Astrocyte (in vitro differentiated cells and primary cell): Measurements from ENCODE around the gene TBKBP1.

ENCODE experiments used
- EZH2 ChIP-seq: IDR thresholded peaks from 2 replicates; pipeline ENCODE4 v1.6.1; 2012; ENCODE audit warnings: mild to moderate bottlenecking, low read length, inconsistent platforms; ENCODE audit not compliant: insufficient read depth
- TF ChIP-seq, protein P1 (sequence below): IDR thresholded peaks from 2 replicates; pipeline ENCODE4 v1.5.1; 2011; ENCODE audit warnings: low read depth, mild to moderate bottlenecking, inconsistent platforms, low read length, moderate library complexity; ENCODE audit not compliant: insufficient read depth

DNA sequence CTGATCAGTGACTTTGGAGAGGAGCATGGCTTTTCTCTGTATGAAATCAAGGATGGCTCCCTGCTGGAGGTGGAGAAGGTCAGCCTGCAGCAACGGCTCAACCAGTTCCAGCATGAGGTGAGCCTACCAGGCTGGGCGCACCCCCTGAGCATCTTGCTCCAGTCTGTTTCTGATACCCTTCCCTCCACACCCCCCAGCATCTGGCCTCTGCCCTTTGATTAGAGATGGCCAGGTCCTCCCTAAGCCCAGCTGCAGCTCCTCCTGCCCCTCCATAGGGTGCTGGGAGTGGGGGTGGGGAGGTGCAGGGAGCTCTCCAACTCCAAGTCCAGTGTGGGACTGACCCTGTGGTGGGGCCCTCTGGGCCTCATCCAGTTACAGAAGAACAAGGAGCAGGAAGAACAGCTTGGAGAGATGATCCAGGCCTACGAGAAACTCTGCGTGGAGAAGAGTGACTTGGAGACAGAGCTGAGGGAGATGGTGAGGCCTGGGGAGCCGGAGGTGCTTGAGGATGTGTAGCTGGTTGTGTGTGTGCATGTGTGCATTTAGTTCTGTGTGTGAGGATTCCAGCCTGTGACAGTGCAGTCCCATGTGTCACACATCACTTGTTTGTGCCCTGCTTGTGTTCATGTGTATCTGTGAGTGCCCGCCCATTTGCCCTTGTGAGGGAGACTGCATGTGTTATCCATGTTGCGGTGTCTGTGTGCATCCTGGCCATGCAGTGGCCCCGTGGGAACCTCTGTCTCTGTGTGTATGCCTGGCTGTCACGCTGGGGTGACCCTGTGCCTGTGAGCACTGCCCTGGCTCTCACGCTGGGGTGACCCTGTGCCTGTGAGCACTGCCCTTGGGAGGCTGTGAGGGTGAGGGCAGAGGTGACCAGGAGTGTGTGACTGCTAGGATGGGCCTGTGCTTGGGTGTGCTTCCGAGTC, 3.0 kb downstream of the TBKBP1 start:
- TF ChIP-seq, protein P1, sequence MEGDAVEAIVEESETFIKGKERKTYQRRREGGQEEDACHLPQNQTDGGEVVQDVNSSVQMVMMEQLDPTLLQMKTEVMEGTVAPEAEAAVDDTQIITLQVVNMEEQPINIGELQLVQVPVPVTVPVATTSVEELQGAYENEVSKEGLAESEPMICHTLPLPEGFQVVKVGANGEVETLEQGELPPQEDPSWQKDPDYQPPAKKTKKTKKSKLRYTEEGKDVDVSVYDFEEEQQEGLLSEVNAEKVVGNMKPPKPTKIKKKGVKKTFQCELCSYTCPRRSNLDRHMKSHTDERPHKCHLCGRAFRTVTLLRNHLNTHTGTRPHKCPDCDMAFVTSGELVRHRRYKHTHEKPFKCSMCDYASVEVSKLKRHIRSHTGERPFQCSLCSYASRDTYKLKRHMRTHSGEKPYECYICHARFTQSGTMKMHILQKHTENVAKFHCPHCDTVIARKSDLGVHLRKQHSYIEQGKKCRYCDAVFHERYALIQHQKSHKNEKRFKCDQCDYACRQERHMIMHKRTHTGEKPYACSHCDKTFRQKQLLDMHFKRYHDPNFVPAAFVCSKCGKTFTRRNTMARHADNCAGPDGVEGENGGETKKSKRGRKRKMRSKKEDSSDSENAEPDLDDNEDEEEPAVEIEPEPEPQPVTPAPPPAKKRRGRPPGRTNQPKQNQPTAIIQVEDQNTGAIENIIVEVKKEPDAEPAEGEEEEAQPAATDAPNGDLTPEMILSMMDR: no peak
- no peak for TF ChIP-seq EZH2
